HG03354 (cell line): ENCODE data around the gene HLA-A.
"Not testable (repeated sequence)": the region's sequence is repeated elsewhere in the genome, so short reads cannot be mapped to it uniquely, and the experiment has no call there.

Experiments
- ATAC-seq: cut with Tn5 transposase; IDR thresholded peaks from one replicate; pipeline ENCODE4 v1.9.1; 2021; ENCODE audit warnings: mild to moderate bottlenecking; ENCODE audit not compliant: unreplicated experiment, poor library complexity, severe bottlenecking

Gene HLA-A

DNA sequence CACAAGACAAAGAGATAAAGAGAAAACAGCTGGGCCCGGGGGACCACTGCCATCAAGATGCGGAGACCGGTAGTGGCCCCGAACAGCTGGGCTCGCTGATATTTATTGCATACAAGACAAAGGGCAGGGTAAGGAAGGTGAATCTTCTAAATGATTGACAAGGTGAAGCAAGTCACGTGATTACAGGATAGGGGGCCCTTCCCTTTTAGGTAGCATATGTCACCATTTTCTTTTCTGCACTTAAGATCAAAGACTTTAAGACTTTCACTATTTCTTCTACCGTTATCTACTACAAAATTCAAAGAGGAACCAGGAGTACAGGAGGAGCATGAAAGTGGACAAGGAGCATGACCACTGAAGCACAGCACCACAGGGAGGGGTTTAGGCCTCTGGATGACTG, 12.3 kb upstream of the HLA-A start:
- not testable (repeated sequence) for ATAC-seq

DNA sequence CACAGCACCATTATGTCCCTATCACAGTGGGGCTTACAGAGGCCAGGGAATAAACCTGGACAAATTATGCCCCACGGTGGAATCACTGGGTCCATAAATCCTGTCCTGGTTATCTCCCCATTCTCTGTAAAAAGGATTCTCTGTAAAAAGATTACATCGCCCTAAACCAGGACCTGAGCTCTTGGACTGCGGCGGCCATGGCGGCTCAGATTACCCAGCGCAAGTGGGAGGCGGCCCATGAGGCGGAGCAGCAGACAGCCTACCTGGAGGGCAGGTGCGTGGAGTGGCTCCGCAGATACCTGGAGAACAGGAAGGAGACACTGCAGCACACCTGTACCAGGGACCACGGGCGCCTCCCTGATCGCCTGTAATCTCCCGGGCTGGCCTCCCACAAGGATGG, 8.4 kb upstream of the HLA-A start:
- no peak for ATAC-seq

DNA sequence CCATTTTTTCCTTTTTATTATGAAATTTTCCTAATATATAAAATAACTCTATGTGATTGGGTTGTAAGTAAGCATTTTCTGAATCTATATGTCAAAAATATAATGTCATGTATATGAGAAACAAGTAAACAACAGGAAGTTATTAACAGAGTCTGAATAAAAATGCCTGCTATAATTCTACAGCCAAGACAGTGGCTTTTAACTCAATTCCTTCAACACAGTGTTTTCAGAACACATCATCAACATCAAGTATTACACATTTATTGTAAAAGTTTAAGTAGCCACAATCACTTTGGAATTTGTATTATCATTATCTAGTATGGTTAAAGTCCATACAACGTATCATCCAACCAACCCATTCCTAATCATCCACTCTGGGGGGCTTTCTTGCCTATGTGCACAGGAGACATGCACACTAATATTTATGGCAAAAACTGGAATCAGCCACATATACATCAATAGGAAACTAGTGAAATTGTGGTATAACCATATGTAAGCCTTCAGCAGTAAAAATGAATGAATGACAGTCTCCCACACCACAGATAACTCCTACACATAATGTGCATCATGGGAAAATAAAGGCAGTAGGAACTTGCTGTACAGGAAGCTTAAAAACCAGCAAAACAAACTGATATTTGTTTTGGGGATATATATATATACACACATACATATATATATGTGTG, 6.9 kb upstream of the HLA-A start:
- no peak for ATAC-seq

DNA sequence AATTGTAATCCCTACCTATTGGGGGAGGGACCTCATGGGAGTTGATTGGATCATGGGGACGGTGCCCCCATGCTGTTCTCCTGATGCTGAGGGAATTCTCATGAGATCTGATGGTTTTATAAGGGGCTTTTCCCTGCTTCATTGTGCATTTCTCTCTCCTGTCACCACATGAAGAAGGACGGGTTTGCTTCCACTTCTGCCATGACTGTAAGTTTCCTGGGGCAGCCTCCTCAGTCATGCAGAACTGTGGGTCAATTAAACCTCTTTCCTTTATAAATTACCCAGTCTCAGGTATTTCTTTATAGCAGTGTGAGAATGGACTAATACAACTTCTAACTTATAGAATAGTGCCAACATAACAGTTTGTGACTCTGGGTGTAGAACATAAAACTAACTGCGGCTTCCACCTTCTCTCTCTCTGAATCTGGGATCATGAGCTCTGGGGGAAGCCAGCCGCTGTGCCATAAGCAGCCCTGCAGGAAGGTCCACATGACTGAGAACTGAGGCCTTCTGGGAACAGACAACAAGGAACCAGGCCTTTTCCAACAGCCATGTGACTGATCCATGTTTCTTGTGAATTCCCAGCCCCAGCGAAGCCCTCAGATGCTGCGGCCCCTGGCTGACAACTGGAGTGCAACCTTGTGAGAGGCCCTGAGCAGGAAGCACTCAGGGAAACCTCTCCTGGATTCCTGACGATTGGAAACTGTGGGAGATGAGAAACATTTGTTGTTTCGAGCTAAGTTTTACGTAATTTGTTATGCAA, 3.4 kb upstream of the HLA-A start:
- ATAC-seq = no peak

DNA sequence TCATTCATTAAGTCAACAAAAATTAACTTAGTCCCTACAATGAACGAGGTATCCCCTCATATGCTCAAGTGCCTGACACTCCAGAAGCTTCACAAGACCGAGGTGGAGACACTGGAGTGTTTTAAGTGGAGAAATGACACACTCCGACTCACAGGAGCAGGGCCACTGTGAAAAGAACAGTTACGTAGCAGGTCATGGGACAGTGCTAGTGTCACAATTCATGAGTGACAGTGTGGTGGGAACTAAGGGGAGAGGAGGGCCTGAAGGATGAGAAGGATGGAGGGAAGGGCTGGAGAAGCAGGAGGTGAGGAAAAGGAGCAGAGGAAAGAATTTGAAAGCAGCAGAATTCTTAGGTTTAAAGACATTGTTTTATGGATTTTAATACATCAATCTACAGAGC, 1.3 kb upstream of the HLA-A start:
- no peak for ATAC-seq

DNA sequence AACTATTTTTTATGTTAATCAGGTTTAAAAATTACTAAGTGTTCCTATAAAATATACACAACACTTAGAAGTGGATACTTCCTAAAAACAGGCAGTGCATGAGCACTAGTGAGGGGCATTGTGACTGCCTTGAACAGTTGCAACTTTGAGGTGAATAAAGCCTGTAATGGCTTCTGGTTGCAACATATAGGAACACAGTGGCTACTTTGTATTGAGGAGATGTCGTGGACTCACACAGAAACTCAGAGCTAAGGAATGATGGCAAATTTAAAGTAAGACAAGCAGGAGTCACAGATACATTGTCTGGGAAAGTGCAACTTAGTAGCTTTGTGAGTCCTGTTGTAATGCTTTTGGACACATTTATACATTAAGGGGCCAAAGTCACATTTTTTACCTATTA, 861 bp upstream of the HLA-A start:
- ATAC-seq = no peak

DNA sequence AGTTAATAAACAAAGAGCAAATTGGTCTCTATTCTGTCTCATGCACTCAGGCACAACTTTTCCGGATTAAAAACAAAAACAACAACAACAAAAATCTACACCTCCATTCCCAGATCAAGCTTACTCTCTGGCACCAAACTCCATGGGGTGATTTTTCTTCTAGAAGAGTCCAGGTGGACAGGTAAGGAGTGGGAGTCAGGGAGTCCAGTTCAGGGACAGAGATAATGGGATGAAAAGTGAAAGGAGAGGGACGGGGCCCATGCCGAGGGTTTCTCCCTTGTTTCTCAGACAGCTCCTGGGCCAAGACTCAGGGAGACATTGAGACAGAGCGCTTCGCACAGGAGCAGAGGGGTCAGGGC, 437 bp upstream of the HLA-A start:
- no peak for ATAC-seq

DNA sequence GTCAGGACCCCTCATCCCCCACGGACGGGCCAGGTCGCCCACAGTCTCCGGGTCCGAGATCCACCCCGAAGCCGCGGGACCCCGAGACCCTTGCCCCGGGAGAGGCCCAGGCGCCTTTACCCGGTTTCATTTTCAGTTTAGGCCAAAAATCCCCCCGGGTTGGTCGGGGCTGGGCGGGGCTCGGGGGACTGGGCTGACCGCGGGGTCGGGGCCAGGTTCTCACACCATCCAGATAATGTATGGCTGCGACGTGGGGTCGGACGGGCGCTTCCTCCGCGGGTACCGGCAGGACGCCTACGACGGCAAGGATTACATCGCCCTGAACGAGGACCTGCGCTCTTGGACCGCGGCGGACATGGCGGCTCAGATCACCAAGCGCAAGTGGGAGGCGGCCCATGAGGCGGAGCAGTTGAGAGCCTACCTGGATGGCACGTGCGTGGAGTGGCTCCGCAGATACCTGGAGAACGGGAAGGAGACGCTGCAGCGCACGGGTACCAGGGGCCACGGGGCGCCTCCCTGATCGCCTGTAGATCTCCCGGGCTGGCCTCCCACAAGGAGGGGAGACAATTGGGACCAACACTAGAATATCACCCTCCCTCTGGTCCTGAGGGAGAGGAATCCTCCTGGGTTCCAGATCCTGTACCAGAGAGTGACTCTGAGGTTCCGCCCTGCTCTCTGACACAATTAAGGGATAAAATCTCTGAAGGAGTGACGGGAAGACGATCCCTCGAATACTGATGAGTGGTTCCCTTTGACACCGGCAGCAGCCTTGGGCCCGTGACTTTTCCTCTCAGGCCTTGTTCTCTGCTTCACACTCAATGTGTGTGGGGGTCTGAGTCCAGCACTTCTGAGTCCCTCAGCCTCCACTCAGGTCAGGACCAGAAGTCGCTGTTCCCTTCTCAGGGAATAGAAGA, 978 bp downstream of the HLA-A start:
- no peak for ATAC-seq

DNA sequence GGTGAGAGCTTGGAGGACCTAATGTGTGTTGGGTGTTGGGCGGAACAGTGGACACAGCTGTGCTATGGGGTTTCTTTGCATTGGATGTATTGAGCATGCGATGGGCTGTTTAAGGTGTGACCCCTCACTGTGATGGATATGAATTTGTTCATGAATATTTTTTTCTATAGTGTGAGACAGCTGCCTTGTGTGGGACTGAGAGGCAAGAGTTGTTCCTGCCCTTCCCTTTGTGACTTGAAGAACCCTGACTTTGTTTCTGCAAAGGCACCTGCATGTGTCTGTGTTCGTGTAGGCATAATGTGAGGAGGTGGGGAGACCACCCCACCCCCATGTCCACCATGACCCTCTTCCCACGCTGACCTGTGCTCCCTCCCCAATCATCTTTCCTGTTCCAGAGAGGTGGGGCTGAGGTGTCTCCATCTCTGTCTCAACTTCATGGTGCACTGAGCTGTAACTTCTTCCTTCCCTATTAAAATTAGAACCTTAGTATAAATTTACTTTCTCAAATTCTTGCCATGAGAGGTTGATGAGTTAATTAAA, 3.0 kb downstream of the HLA-A start:
- ATAC-seq = no peak

DNA sequence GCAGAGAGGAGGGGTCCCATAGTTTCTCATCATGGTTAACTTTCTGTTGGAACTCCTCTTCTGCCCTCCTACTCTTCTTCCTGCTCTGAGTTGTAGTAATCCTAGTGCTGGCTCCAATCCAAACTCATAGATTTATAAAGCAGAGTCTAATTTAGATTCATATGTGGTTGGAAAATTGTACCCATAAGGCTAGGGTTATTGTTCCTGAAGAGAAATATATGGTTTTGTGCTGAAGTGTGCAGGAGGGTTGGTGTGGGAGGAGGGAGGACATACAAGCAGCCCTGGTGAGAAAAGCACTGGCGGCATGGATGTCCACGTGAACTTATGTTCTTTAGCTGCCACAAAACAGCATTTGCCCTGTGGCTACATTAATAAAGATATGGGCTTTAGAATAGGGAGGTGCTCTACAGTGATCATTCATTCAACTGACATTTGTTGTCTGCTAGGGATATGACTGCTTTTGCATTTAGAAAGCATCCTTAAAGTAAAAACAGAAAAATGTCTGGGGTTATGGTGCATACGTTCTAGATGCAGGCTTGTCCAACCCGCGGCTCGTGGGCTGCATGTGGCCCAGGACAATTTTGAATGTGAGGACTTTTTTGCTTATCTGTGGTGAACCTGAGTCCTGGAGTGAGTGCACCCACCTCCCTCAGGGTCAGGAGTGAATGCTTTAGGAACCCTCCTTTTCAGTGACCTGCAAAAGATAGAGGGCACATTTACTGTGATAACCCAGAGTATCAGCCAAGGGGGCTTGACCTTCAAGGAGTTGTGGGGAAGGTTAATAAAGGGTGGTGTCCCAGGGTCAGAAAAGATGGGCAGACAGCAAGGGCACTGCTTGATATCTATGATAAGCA, 4.1 kb downstream of the HLA-A start:
- ATAC-seq = no peak

DNA sequence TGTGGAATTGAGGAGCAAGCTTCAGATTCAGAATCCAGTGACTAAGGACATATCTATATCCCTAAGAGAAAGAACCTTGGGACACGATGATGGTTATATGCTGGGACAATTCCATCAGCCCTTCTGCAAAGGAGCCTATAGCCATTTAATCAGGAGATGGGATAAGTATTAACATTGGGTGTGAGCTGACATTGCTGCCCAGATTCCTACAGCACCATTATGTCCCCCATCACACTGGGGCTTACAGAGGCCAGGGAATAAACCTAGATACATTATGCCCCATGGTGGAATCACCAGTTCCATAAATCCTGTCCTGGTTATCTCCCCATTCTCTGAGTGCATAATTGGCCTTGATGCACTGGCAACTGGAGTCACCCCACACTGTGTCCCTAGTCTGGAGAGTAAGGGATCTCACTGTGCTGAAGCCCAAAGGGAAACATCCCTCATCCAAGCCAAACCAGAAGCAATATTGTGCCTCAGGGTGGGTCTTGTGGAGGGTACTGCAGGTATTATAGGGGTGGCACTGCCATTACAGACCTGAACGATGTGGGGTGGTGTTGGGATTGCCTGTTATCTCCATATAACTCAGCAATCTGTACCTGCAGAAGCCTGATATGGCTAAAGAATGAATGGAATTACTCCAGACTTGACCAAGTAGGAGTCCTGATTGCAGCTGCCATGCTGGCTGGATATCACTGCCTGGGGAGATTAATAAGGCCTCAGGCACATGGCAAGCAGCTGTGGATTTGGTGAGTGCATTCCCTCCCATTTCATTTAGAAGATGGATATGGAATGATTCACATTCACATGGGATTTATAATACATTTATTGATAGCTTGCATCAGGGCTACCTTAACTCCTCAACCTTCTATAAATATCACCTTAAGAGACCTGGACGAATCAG, 5.0 kb downstream of the HLA-A start:
- no peak for ATAC-seq

DNA sequence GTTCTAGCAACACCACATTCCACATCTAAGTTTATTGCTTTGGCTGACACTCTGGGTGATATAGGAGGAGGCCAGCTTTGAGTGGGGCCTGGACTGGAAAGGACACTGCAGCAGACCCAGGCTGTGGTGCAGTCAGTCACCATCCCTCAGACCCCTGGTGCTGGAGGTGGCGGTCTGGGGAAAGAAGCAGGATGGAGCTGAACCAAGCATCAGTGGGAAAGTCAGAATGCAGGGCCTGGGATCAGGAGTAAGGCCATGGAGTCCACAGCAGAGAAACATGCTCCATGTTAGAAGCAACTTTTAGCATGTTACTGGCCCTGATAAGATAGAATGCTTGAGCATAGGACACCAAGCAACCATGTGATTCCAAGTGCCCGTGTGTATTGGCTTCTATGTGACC, 5.9 kb downstream of the HLA-A start:
- ATAC-seq = no peak

DNA sequence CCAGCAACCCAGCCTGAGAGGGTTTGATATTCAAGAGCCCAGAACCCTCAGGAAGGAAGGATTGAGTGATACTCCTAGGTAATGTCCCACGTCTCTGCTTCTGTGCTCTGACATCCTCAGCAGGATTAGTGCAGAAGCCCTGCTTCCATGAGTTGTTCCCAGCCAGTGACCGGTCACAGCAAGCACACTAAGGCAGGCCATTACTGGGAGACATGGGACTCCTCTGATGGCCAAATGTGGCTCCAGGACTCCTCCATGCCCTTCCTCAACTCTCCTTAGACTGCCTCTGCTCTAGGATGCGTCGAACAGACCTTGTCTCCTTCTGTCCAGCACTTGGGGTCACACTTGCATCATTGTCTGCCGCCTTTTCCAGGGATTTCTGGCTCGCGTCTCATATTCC, 7.6 kb downstream of the HLA-A start:
- no peak for ATAC-seq

DNA sequence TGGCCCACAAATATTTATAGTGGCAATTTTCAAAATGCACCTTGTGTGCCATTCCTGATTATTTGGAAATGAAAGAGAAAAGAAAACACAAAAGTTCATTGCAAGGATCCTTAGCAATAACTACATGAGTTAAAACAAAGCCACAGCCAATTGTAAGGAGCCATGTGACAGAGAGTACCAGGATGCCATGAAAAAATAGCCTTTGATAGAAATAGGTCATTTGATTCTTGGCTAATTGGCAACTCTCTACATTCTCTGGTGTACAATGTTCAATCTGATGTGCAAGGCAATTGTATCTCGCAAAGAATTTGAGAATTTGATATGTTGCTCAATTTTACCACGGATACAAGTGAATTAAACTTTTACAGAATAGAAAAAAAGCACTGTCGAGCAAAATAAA, 9.6 kb downstream of the HLA-A start:
- no peak for ATAC-seq

DNA sequence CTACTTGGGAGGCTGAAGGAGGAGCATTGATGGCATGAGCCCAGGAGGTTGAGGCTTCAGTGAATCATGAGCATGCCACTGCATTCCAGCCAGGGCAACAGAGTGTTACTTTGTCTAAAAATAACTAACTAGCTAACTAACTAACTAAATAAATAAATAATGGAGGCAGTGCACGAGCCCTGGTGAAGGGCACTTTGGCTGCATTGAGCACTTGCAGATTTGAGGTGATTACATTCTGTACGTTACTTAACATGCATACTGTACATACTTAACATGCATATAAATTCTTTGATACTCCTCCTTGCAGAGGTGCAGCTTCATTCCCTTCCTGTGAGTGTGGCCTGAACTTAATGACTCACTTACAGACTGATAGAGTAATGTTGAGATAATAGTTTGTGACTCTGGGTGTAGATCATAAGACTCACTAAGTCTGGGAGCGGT, 10.7 kb downstream of the HLA-A start:
- ATAC-seq = no peak

DNA sequence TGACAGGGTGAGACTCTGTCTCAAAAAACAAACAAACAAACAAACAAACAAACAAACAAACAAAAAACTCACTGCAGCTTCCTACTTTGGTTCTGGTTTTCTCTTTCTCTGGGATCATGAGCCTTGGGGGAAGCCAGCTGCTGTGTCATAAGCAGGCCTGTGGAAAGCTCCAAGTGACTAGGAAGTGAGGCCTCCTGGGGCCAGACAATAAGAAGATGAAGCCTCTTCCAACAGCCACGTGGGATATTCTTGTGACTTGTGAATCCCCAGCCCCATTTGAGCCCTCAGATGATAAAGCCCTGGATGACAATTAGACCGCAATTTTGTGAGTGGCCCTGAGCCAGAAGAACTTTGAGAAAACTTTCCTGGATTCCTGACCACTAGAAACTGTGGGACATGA, 11.4 kb downstream of the HLA-A start:
- ATAC-seq = no peak

DNA sequence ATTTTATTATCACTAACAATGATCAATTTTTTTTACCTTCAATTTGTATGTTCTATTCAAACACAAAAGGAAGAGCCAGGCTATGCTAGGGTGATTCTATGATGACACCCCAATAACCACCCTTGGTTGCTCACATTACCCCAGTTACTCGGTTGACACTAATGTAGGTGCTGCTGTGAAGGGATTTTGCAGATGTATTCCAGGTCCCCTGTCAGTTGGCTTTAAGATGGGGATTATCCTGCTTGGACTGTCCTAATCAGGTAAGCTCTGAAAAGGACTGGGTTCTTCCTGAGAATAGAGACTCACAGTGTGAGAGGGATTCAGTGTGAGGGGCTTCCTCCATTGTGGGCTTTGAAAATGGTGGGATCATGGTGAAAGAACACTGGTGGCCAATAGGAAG, 11.9 kb downstream of the HLA-A start:
- no peak for ATAC-seq

DNA sequence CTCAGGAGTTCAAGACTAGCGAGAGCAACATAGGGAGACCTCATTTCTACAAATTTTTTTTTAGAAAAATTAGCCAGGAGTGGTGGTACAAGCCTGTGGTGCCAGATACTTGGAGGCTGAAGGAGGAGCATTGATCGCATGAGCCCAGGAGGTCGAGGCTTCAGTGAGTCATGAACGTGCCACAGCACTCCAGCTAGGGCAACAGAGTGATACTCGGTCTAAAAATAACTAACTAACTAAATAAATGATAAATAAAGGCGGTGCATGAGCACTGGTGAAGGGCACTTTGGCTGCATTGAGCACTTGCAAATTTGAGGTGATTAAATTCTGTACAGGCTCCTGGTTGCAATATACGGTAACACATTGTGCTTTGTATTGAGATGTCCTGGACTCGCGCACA, 13.5 kb downstream of the HLA-A start:
- no peak for ATAC-seq

DNA sequence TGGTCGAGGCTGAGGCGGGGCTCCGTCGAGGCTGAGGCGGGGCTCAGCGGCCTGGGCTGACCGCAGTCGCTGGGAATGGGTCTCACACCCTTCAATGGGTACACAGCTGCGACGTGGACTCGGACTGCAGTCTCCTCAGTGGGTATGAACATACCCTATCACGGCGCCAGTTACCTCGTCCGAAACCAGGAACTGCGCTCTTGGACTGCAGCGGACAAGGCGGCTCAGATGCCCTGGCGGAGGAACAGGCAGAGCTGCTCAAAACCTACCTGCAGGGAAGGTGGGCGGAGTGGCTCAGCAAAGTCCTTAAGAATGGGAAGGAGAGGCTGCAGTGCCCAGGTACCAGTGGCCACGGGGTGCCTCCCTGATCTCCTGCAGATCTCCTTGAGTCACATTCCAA, 14.2 kb downstream of the HLA-A start:
- no peak for ATAC-seq
